Loucy (cell line): ENCODE measurements around the gene FKBP1A.

Source experiments
- EZH2phosphoT487 ChIP-seq: fragments of 200-600 bp; IDR thresholded peaks from 2 replicates; pipeline ENCODE4 v1.6.1; 2018; ENCODE audit warnings: antibody characterized with exemption, mild to moderate bottlenecking, moderate library complexity, borderline replicate concordance
- TF ChIP-seq, protein P1 (sequence below): fragments of 200-600 bp; sonication (generic); conservative IDR thresholded peaks from 2 replicates; pipeline ENCODE4 v1.5.1; 2014; ENCODE audit warnings: mild to moderate bottlenecking, antibody characterized with exemption, low read length

DNA sequence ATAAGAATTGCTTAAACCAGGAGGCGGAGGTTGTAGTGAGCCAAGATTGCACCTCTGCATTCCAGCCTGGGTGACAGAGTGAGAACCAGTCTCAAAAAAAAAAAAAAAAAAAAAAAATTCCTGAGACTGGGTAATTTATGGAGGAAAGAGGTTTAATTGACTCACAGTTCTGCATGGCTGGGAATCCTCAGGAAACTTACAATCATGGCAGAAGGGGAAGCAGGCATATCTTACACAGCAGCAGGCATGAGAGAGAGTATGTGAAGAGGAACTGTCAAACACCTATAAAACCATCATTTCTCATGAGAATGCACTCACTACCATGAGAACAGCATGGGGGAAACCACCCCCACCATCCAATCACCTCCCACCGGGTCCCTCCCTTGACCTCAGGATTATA lies 1.8 kb upstream of the FKBP1A start:
- TF ChIP-seq, protein P1, sequence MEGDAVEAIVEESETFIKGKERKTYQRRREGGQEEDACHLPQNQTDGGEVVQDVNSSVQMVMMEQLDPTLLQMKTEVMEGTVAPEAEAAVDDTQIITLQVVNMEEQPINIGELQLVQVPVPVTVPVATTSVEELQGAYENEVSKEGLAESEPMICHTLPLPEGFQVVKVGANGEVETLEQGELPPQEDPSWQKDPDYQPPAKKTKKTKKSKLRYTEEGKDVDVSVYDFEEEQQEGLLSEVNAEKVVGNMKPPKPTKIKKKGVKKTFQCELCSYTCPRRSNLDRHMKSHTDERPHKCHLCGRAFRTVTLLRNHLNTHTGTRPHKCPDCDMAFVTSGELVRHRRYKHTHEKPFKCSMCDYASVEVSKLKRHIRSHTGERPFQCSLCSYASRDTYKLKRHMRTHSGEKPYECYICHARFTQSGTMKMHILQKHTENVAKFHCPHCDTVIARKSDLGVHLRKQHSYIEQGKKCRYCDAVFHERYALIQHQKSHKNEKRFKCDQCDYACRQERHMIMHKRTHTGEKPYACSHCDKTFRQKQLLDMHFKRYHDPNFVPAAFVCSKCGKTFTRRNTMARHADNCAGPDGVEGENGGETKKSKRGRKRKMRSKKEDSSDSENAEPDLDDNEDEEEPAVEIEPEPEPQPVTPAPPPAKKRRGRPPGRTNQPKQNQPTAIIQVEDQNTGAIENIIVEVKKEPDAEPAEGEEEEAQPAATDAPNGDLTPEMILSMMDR, result no peak
- no peak for TF ChIP-seq EZH2phosphoT487
